NCI-H345 (cell line): ENCODE results near the gene AKAP5.
"Not testable (repeated sequence)": the region's sequence is repeated elsewhere in the genome, so short reads cannot be mapped to it uniquely, and the experiment has no call there.

ENCODE experiments used
- DNase-seq: peaks from one replicate; lab custom pipeline; 2025; lab: John Stamatoyannopoulos, UW

Gene AKAP5

DNA sequence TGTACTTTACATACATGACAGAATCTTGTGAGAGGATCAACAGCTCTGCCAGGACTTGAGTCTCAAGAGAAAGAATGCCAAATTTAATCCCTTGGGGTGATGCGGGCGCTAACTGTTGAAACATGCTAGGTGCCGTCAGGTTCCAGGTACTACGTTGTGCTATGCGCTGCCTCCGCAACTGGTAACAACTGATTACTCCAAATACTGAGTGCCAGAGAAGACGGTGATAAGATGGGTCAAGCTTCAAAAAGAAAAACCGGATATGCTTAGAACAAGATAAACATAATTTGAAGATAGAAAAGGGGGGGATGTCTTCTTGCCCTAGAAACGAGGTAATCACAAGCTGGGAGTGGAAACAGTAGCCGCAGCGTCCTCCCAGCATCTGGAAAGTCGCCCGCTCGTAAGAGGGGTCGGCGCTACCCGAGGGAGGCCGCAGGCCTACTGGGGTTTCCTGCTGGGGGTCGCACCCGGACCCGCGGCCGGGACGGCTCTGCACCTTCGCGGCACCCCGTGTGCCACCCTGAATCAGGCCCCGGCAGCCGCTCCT lies 37.7 kb downstream of the AKAP5 start:
- DNase-seq, result peak; percentile 35

DNA sequence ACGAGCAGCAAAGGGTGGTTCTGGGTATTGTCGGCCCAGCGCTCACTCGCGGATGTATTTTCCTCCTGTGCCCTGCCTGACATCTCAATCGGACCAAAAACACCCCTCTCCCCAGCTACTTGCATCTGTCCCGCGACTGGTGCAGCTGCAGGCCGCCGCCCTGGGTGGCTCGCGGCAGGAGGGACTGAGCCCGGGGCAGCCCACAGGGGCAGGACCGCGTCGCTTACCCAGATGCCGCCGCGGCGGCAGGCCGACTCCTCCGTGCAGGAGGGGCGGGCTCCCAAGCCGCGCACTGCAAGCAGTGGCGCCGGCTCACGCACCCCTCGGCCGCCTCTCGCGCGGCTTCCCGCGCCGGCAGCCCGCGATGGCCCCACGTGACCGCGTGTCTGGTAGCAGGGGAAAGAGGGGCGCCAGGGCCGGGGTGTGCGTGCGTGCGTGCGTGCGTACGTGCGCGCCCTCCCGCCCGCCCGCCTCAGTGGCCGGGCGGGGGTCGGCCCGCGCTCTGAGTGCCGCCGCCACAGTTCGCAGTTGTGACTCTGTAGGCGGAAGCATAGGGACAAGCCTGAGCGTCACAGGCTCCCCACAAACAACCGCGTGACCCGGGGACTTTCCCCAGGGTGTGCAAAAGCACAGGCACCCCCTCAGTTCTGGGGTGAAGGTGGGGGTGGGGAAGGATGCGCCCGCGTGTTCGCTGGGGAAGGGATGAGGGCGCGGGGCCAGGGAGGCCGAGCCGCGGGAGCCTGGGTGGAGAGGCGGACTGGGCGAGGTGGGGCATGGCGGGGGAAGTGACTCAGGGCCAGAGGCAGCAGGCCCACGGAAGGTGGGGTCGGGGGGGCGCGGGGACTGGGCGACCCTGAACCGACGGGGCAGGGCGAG lies 38.4 kb downstream of the AKAP5 start, which contains the start of gene ZBTB25:
ZBTB25 (minus strand) TSS at position 405 of the 876 bp plus-strand sequence. CDS start 13,305 bp downstream, outside the sequence.
- DNase-seq, result peak; percentile 96

DNA sequence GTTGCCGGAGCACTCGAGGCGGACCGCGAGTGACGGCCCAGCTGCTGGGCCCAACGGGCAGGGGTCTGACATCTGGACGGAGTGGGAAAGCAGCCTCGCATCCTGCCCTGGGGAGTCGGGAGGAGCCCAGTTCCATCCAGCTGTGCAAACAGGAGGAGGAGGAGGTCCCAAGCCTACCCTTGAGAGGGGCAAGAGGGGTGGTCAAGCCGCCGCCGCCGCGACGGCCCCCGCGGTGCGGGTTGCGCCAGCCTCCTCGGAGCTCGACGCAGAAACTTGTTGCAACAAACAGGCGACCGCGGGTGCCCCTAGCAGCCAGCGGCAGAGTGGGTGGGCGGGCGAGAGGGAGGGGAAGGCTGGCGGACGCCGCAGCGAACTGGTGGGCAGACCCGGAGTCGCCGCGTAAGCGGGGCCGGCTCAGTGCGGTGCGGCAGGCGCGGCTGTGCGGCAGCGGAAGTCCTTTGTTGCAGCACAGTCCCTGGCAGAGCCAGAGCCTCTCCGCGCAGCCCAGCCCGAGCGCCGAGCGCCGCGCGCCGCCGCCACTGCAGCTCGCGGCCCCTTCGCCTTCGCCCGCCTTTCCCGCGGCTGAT lies 39.1 kb downstream of the AKAP5 start, which contains the start of gene ZBTB1:
ZBTB1 (plus strand) TSS at position 461 of the 587 bp plus-strand sequence. CDS start 16,735 bp downstream, outside the sequence.
- peak; percentile 84 for DNase-seq

DNA sequence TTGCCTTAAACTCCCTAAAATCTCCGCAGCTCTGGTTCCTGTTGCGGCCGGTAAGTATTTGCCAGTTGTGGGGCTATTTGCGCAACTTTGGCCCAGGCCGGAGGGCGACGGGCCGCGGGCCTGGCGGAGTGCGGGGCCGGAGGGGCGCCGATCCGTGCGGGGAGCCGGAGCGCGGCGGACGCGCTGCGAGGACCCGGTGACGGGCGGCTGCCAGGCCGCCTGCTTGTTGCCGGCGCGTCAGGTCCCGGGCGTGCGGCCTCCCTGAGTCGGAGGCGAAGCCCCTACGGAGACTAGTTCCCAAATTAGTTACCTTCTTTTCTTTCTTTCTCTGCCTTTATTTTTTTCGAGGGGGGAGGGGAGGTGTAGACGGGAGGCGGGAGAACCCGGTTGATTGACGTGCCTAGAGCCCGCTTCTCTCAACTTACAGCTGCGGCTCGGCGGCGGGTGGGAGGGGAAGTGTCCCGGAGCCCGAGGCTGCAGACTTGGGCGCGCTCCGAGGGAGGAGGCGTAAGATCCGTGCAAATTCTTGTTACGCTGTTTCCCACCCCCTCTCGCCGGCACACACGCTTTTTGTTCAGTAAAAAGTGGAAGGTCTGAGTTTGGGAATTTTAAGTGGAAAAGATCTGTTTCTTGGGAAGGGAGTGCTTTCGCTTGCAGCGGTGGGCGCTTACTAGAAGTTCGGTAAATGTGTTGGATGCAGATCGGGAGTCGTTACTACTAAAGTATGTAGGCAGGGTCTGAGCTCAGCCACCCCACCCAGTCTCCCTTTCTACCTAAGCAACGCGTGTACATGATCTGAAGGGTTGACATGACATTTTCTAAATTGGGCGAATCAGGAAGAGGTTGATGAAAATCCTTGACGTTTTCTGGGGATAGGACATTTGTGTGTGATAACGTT lies 39.8 kb downstream of the AKAP5 start:
- DNase-seq, result peak; percentile 87

DNA sequence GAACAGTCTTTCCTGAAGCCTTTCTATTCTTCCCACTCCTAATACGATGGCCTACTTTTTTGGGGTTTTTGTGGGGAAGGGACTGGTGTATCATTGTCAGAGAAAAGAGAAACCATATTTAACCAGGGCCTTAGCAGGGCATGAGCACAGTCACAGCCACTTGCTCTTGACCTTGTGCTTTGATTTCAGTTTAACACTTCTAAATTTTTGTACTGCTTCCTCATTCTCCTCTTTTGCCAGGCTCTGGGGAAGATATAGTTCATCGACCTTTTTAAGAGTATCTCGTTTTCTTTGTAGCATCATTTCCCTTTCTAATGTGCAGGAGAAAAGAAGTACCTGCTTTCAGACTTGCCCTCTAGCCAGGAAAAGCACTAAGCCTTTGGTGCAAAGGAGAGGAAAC lies 41.4 kb downstream of the AKAP5 start:
- no peak for DNase-seq

- no peak for DNase-seq
These were observed 42.3 kb downstream of the AKAP5 start for GRCh38 chr14:64507376-64508156.

GRCh38 chr14:64508215-64508776 lies 43.0 kb downstream of the AKAP5 start:
- no peak for DNase-seq

DNA sequence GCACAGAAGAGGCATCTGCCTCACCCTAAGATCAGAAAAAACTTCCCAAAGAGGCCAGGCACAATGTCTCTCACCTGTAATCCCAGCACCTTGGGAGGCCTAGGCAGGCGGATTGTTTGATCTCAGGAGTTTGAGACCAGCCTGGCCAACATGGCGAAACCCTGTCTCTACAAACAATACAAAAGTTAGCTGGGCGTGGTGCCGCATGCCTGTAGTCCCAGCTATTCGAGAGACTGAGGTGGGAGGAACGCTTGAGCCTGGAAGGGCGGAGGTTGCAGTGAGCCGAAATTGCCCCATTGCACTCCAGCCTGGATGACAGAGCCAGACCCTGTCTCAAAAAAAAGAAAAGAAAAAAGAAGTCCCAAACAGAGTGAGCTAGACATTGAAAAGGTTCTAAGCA lies 43.7 kb downstream of the AKAP5 start:
- DNase-seq, result no peak

DNA sequence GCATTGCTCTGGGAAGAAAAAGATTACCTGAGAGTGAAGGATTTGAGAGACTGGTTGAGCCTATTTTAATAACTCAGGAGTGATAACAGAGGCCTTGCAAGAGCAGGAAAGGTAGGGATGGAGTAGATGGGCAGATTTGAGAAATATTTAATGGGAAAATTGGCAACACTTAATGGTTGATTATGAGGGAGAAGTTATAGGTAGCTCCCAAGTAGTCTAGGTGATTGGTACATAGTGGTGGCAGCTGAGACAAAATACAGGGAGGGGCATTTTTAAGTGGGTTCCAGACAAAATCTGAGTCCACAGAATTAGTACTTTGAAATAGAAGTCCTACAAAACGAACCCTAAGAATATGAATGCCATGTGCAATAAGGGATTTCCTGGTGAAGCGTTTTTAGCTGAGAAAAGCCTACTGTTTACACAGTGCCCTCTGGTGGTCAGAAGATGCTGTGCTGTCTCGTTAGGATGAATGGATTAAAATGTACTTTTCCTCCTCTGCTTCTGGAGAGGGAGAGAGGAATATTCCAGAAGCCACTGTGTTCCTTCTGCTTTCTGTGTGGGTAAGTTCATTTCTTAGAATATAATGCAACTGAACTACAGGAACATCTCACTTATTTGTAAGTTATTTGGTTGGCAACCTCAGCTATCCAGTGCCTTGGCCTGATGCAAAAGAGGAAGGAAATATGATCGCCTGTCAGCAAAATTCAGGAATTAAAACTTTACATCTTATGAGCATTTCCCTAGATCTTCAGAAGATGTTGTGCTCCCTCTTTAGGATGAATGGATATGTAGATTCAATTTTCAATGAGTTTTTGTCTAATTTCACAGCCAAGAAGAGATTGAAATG lies 45.7 kb downstream of the AKAP5 start:
- DNase-seq, result peak; percentile 74

DNA sequence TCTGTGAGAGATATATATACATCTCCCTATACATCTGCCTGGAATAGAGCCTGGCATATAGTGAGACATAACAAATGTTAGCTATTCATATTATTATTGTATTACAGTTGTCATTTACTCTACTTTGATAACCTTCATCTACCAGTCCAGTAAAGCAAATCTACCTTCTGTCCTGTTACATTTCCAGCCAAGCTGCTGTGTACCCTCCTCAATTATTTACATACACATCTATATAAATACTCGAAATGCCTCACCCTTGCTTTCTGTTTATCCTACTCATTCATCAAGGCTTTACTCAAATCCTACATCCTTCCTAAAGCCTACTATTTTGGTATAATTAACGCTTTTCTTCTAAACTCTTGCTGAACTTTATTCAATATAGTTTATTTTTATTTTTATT lies 48.0 kb downstream of the AKAP5 start:
- no peak for DNase-seq

DNA sequence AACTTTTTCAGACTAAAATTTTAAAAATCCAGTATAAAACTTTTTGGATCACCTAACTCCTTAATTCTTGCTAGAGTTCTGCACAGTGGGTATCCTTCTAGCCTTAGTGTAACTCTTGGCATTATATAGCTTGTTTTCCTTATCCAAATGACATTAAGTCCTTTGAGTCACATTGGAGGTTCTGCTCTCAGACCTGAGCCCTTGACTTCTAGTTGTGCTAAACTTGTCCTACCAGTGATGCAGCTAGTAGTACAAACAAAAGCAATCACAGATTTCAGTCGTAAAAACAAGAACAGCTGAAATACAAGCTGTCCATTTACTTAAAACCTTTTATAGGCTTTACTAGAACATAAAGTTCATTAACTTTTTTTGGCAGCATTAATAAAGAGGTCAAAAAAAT lies 49.8 kb downstream of the AKAP5 start:
- no peak for DNase-seq

DNA sequence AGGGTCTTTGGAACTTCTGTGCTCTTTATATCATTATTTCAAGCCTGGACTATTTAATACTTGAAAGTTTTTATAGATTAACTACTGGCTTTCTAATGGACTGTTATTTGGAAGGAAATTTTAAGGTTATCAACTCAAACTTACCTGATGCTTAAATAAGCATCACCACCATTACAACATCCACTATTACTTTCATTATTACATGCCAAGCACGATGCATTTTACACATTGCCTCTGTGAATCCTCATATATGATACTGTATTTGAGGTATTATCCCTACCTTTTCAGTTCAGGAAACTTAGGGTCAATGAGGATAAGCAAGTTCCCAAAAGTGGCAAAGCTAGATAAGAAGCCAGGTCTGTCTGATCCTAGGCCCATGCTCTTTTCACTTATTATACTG lies 51.7 kb downstream of the AKAP5 start:
- DNase-seq, result no peak

DNA sequence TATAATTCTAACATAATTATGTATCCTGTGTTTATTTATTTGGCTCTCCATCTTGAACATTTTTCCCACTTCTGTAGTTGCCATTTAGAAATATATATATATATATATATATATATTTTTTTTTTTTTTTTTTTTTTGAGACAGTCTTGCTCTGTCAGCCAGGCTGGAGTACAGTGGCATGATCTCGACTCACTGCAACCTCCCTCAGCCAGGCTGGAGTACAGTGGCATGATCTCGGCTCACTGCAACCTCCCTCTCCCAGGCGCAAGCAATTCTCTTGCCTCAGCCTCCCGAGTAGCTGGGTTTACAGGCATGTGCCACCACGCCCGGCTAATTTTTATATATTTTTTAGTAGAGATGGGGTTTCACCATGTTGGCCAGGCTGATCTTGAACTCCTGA lies 52.4 kb downstream of the AKAP5 start:
- DNase-seq, result not testable (repeated sequence)

DNA sequence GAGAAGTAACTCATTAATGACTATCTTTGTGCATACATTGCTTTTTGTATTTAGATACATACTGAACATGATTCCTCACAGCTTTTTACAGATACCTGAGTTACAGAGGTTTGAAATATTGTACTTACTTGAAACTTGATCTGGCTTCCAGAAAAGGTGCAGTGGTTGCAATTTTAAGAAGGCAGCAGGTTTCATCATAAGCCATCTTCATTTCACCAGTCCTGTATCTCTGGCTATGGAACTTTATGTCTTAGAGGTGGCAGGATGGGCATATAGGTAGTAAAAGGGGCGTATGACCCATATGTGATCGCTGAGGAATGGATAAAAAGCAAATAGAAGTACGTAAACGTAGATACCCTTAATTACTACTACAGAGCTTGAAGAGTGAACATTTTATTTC lies 52.9 kb downstream of the AKAP5 start:
- DNase-seq, result no peak

GRCh38 chr14:64520699-64521098 lies 55.4 kb downstream of the AKAP5 start:
- DNase-seq, result no peak

DNA sequence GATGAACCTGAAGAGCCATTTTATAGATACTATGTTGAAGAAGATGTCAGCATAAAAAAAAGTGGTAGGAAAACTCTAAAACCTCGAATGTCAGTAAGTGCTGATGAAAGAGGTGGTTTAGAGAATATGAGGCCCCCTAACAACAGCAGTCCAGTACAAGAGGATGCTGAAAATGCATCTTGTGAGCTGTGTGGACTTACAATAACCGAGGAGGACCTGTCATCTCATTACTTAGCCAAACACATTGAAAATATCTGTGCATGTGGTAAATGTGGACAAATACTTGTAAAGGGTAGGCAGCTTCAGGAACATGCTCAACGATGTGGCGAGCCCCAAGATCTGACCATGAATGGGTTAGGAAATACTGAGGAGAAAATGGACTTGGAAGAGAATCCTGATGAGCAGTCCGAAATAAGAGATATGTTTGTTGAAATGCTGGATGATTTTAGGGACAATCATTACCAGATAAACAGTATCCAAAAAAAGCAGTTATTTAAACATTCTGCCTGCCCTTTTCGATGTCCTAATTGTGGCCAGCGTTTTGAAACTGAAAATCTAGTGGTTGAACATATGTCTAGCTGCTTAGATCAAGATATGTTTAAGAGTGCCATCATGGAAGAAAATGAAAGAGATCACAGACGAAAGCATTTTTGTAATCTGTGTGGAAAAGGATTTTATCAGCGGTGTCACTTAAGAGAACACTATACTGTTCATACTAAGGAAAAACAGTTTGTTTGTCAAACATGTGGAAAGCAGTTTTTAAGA lies 57.5 kb downstream of the AKAP5 start:
- no peak for DNase-seq
